MM.1S (cell line): ENCODE measurements around the gene GAS7.

Experiments
- CTCF ChIP-seq: fragments of 300-600 bp; sonication (generic); IDR thresholded peaks from 2 replicates; pipeline ENCODE4 v1.5.1; 2016; ENCODE audit warnings: antibody characterized with exemption, low read length, mixed read lengths
- EZH2 ChIP-seq: fragments of 300-600 bp; sonication (generic); optimal IDR thresholded peaks from 2 replicates; pipeline ENCODE3; 2017; ENCODE audit warnings: low read depth, mild to moderate bottlenecking, antibody characterized with exemption, low read length, mixed read lengths

- TF ChIP-seq EZH2 = no peak
- no peak for TF ChIP-seq CTCF
These were observed 19.9 kb downstream of the GAS7 start for GRCh38 chr17:10178506-10178991.
